Stimulated activated CD4-positive, alpha-beta T cell treated with anti-CD3 and anti-CD28 coated beads, Interleukin-1b, Interleukin-23, amount 100 ng/mL, for 1 hour (primary cell): ENCODE results near the gene PTPRN2.
"Not testable (repeated sequence)": the region's sequence is repeated elsewhere in the genome, so short reads cannot be mapped to it uniquely, and the experiment has no call there.

Experiments used
- DNase-seq, 2 donors: peaks; one replicate each; pipeline ENCODE4 v3.0.0-alpha.2; 2020; ENCODE audit warnings: low read depth in 2 of 2

PTPRN2 gene

DNA sequence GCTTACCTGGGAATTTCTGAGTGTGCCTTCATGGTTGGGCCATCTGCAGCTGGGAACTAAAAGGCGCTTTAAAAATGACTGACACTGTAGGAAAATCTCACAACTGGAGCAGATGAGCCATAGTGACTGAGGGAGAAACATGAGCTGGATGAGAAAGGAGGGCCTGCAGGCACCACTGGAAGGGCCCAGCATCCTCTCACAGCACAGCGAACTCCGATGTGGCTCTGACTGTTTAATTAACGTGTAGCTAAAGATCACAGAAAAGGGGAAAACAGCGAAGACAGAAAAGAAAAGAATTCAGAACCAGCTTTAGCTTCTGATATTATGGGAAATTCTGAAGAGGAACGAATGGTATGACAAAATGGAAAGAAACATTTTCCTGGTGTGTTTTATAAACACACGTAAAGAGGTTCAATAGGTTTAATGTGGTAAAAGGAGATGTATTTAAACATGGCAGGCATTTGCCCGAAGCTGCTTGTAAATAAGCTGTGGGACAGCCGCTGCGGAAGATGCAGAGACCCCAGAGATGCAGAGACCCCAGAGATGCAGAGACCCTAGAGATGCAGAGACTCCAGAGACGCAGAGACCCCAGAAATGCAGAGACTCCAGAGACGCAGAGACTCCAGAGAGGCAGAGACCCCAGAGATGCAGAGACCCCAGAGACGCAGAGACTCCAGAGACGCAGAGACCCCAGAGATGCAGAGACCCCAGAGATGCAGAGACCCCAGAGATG lies 534.3 kb downstream of the PTPRN2 start:
- no peak for DNase-seq

DNA sequence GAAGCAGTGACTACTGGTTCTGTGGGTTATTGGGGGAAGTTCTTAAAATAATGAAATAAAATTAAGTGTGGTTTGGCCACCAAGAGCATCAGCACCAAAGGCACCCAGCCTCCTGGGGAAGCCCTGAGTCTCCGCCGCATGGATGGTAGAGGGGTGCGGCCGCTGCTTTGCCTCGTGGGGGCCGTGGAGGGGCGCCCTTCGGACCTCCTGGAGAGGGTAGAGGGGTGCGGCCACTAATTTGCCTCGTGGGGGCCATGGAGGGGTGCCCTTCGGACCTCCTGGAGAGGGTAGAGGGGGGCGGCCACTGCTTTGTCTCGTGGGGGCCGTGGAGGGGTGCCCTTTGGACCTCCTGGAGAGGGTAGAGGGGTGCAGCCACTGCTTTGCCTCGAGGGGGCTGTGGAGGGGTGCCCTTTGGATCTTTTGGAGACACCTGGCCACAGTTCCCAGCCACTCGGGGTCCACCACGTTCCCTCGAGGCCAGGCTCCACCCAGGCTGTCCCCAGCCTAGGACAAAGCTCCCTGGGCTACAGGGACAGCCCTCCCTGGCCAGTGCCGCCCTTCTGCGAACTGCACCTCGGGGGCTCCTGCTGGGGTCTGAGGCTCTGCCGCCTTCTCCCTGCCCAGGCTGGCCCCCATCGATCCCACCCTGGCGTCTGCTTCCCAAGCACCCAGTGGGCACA lies 535.1 kb downstream of the PTPRN2 start:
- no peak for DNase-seq

- DNase-seq, result no peak
Observed at GRCh38 chr7:158051776-158052175, 535.8 kb downstream of the PTPRN2 start.

- DNase-seq, result no peak
Observed at GRCh38 chr7:158050978-158051651, 536.5 kb downstream of the PTPRN2 start.

DNA sequence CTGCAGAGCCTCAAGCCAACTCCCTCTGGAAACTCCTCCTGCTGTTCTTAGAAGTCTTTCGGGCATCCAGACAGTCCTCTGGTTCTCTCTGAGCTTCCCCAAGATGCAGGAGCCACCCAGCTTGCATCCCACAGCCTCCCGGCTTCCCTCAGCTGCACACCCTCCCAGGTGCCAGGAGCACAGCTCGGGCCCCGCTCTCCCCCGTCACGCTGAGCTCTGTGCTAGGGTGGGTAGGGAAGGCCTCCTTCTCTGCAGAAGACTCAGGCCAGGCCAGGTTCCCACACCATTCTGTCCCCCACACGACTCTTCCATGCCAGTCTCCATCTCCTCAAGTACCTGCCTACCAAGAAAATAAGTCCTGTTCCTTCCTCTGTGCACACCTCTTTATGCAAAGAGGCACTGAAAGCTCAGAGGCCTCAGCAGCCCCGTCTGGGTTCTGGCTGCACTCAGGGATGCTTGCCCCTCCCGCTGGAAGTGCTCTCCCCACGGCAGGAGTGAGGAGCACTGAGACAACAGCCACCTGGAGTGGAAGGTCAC lies 537.1 kb downstream of the PTPRN2 start:
- DNase-seq, result no peak

GRCh38 chr7:158049271-158049670 lies 538.4 kb downstream of the PTPRN2 start:
- no peak for DNase-seq

- no peak for DNase-seq
Observed at GRCh38 chr7:158048569-158048968, 539.1 kb downstream of the PTPRN2 start.

DNA sequence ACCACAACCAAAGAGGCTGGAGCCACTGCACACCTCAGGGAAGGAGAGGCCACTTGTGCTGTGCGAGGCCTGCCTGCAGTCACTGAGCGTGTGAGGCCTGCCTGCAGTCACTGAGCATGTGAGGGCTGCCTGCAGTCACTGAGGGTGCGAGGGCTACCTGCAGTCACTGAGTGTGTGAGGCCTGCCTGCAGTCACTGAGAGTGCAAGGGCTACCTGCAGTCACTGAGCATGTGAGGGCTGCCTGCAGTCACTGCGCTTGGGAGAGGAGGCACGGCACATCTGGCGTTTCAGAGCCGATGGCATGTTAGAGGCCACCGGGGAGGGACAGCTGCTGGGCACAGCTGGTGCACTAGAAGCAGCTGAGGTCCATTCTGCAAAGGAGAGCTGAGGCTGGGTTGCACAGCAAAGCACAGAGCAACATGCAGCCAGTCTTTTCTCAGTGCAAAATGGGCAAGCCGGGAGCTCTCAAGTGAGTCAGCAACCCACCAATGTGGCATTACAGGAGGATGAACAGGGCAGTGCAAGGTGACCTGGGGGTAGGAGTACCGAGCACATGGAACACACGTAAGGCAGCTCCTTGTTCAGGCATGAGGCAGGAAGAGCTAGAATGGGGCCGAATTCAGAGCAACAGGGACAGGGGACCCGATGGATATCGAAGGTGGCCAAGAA lies 540.1 kb downstream of the PTPRN2 start:
- no peak for DNase-seq

DNA sequence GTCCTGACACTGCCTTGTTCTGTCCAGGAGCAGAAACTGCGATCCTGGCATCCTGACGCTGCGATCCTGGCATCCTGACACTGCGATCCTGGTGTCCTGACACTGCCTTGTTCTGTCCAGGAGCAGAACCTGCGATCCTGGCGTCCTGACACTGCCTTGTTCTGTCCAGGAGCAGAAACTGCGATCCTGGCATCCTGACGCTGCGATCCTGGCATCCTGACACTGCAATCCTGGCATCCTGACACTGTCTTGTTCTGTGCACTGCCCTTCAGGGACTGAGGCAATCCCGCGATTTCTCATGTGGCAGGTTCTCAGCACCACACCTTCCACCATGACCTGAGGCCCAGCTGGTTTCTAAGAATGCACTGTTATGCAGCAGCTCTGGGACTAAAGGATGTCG lies 541.4 kb downstream of the PTPRN2 start:
- DNase-seq, result not testable (repeated sequence)

- no peak for DNase-seq
Observed at GRCh38 chr7:158044482-158044823, 543.2 kb downstream of the PTPRN2 start.

DNA sequence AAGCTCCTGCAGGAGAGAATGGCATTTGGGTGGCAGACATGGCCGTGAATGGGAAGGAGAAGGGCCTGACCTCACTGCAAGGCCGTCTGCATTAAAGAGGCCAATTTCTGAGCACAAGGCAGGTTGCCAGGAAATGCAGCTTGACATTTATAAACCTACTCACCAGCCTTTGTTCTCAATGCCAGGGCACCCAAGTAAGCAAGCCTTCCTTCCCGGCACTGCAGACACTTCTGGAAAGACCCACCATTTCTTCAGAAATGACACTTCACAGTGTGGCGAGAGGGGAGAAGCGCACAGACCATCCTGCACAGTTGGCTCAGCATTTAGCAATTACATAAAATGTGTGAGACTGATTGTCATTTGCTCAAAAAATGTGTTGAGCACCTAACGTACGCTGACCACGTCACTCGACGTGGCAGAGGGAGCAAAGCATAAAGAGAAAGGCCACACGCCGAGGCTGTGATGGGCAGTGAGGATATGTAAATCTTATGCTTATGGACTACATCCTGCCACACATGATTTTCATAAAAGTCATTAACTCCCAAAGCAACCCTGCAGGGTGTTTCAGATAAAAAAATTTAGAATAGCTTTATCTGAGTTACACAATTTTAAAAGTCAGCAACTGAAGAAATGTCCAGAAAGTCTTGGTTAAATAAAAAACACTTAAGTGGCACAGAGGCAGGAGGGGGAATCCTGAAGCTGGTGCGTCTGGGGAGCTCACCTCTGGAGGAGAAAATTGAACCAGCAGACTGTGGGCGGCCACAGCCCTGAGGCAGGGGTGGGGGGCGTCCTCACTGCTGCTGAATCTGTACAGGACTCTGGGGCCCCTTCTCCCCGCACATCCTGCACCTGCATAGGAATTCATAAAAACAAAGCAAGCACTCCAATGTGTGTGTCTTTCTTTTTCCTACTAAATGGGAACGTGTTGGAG lies 543.8 kb downstream of the PTPRN2 start:
- DNase-seq, result no peak

- no peak for DNase-seq
Observed at GRCh38 chr7:158042156-158042880, 545.3 kb downstream of the PTPRN2 start.

DNA sequence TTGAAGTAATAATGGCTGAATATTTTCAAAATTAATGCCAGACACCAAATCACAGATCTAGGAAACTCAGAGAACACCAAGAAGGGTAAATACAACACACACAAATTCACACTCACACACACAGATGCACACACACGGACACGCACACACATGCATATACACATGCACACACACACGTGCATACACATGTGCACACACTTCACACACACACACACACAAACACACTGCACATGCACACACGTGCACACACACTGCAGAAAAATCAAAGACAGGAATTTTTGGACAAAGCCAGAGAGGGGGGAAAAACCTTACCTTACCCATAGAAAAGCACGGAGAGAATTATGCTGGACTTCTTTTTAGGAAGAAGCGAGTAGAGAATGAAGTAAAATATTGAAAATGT lies 547.4 kb downstream of the PTPRN2 start:
- no peak for DNase-seq

DNA sequence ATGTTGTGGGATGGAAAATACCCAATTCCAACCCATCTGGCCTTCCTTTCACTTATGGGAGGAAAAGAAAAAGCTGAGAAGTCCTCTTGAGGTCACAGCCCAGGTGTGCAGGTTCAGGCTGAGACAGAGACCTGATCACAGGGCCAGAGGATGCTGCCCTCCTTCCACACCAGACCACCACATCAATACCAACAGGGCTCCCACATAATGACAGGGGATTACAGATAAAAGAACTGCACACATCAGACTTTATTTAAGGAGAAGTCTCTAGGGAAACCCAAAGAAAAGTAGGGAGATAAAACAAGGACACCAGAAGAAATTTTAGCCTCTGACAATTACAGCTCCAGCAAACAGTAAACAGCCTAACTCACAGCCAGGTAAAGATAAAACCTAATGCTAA lies 548.4 kb downstream of the PTPRN2 start:
- DNase-seq, result no peak

GRCh38 chr7:158037211-158037610 lies 550.4 kb downstream of the PTPRN2 start:
- no peak for DNase-seq

DNA sequence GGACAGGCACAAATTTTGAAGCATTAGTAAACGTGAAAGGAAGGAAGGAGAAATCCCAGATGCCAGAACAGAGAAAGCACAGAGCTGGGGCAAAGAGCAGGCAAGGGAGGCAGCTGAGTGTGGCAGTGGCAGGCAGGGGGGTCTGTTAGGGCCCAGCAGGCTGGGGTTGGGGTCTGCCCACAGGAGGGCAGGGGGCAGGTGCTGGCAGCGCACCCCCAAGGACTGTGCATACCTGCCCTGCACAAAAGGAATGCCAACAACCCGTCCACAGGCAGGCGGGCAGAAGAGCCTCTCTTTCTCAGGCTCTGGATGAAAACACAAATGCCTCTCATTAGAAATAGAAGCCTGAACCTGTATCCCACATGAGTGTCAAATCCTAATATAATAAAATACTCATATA lies 552.3 kb downstream of the PTPRN2 start:
- DNase-seq, result no peak

- no peak for DNase-seq
Observed at GRCh38 chr7:158034571-158034970, 553.1 kb downstream of the PTPRN2 start.

DNA sequence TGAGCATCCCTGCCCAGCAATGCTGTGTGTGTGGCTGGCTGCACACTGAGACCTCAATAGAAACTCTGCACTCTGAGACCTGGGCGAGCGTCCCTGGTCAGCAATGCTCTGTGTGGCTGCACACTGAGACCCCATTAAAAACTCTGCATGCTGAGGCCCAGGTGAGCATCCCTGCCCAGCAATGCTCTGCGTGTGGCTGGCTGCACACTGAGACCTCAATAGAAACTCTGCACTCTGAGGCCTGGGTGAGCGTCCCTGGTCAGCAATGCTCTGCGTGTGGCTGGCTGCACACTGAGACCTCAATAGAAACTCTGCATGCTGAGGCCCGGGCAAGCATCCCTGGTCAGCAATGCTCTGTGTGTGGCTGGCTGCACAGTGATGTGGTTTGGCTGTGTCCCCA lies 553.7 kb downstream of the PTPRN2 start:
- DNase-seq, result not testable (repeated sequence)

DNA sequence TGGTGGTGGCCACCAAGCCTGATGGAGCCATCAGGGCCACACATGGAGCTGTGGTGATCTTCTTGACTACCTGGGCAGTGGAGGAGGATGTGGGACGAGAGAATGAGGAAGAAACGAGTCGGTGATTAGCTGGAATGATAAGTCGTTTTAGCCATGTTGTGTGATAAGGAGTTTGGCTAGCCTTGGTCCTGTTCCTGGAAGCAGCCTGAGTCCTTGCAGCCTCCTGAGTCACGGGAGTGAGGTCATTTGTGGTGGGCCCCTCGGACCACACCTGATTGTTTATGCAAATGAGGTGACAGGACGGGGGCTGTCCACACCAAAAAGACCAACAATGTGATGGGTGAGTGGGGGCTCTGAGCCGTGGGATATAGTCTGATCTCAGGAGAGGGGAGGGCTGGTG lies 554.4 kb downstream of the PTPRN2 start:
- DNase-seq, result no peak

DNA sequence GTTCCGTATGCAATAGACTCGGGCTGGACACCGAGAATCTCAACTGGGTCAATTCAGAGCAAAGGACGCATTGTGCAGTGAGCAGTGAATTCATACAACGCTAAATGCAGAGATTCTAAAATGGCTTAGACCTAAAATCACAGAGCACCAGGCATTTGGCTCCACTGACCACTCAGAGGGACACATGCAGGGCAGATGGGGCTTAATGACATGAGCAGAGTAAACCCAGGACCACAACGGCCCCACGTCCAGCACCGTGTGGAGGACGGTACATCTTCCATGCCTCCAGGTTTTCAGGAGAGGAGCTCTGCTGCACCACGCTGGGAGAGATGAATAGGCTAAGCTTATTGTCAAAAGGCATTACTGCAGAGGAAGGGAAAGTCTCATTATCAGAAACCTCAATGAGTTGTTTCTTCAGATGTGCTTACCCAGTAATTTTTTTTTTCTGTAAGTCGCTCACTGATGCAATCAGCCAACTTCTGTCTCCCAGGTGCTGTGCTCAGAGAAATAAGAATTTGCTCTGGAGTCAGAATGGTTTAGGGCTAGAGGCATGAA lies 555.0 kb downstream of the PTPRN2 start:
- DNase-seq, result no peak
